ENCODE data around the gene AIP.

Gene AIP

GRCh38 chr11:67500831-67501715 is 18.2 kb downstream of the AIP start:
- Histone ChIP-seq H3K27me3 (ENCODE audit: insufficient read depth, low read length, poor library complexity) (no peaks in the 10 kb centered on the region), H3K4me2 (ENCODE audit: insufficient read depth, low read length) (no peak overlapping the region), H3K79me2 (ENCODE audit: insufficient read depth, low read length) (peaks cover 34% of the 10 kb centered on the region), H4K20me1 (ENCODE audit: insufficient read depth, low read length) (peaks cover 27% of the 10 kb centered on the region), H3K4me1 (ENCODE audit: insufficient read depth, low read length) (peaks cover 22% of the 10 kb centered on the region), H3K4me3 (ENCODE audit: low read depth in 1 of 2, low read length in 2 of 2) (no peak overlapping the region), H3K9me3 (ENCODE audit: insufficient read depth, low read length, severe bottlenecking) (no peaks in the 10 kb centered on the region), H2AFZ (ENCODE audit: low read depth, low read length) (no peak overlapping the region), H3K9ac (ENCODE audit: low read depth, low read length) (no peak overlapping the region), H3K27ac (ENCODE audit: low read length) (no peak overlapping the region), H3K36me3 (ENCODE audit: insufficient read depth, low read length) (peaks cover 66% of the 10 kb centered on the region)
- DNase-seq, result no peak
- TF ChIP-seq EZH2 (IDR thresholded peaks at IDR 0.05; ENCODE audit: borderline replicate concordance, low read depth, low read length, severe bottlenecking), result no peak
- TF ChIP-seq, protein P1, sequence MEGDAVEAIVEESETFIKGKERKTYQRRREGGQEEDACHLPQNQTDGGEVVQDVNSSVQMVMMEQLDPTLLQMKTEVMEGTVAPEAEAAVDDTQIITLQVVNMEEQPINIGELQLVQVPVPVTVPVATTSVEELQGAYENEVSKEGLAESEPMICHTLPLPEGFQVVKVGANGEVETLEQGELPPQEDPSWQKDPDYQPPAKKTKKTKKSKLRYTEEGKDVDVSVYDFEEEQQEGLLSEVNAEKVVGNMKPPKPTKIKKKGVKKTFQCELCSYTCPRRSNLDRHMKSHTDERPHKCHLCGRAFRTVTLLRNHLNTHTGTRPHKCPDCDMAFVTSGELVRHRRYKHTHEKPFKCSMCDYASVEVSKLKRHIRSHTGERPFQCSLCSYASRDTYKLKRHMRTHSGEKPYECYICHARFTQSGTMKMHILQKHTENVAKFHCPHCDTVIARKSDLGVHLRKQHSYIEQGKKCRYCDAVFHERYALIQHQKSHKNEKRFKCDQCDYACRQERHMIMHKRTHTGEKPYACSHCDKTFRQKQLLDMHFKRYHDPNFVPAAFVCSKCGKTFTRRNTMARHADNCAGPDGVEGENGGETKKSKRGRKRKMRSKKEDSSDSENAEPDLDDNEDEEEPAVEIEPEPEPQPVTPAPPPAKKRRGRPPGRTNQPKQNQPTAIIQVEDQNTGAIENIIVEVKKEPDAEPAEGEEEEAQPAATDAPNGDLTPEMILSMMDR (IDR thresholded peaks at IDR 0.05; ENCODE audit: borderline replicate concordance, extremely low read depth, low read length, poor library complexity, severe bottlenecking), result no peak
- ATAC-seq (ENCODE audit: insufficient read depth, low read depth), result no peak

DNA sequence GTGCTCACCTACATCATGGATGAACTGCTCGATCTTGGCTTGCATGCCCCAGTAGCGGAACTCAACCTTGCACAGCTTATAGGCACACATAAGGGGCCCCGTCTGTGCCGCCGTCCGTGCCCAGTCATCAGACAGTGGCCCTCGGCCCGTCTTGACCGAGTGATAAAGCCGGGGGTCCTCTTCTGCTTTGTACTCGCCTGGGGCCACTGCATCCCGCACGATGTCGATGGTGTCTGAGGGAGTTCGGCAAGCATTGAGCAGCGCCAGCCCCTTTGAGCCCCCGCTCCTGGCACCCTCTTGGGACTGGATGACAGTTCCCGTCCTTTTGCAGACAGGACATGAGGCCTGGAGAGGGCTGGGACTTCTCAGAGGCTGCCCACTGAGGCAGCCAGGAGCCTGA is 19.0 kb downstream of the AIP start:
- ATAC-seq (ENCODE audit: insufficient read depth, low read depth), result no peak
- no peak for DNase-seq

GRCh38 chr11:67502328-67502979 is 19.6 kb downstream of the AIP start:
- no peak overlapping the region for H3K9ac ChIP-seq (ENCODE audit: low read depth, low read length)
- no peak for DNase-seq
- no peak overlapping the region for H3K4me3 ChIP-seq (ENCODE audit: low read depth in 1 of 2, low read length in 2 of 2)
- ATAC-seq (ENCODE audit: insufficient read depth, low read depth), result no peak
- TF ChIP-seq, protein P1 (IDR thresholded peaks at IDR 0.05; ENCODE audit: borderline replicate concordance, extremely low read depth, low read length, poor library complexity, severe bottlenecking), result no peak
- TF ChIP-seq EZH2 (IDR thresholded peaks at IDR 0.05; ENCODE audit: borderline replicate concordance, low read depth, low read length, severe bottlenecking), result no peak
- H3K9me3 ChIP-seq (ENCODE audit: insufficient read depth, low read length, severe bottlenecking), result no peaks in the 10 kb centered on the region
- H4K20me1 ChIP-seq (ENCODE audit: insufficient read depth, low read length), result peaks cover 36% of the 10 kb centered on the region
- H3K27me3 ChIP-seq (ENCODE audit: insufficient read depth, low read length, poor library complexity), result no peaks in the 10 kb centered on the region
- no peak overlapping the region for H3K27ac ChIP-seq (ENCODE audit: low read length)
- no peak overlapping the region for H3K4me2 ChIP-seq (ENCODE audit: insufficient read depth, low read length)
- H3K79me2 ChIP-seq (ENCODE audit: insufficient read depth, low read length), result peaks cover 45% of the 10 kb centered on the region
- H3K4me1 ChIP-seq (ENCODE audit: insufficient read depth, low read length), result peaks cover 35% of the 10 kb centered on the region
- no peak overlapping the region for H2AFZ ChIP-seq (ENCODE audit: low read depth, low read length)
- peaks cover 66% of the 10 kb centered on the region for H3K36me3 ChIP-seq (ENCODE audit: insufficient read depth, low read length)

More for the DNA sequence above, 19.0 kb downstream of the AIP start:
- no peak for TF ChIP-seq EZH2 (IDR thresholded peaks at IDR 0.05; ENCODE audit: borderline replicate concordance, low read depth, low read length, severe bottlenecking)
- TF ChIP-seq, protein P1 (IDR thresholded peaks at IDR 0.05; ENCODE audit: borderline replicate concordance, extremely low read depth, low read length, poor library complexity, severe bottlenecking), result no peak
- Histone ChIP-seq H3K4me3 (ENCODE audit: low read depth in 1 of 2, low read length in 2 of 2) (no peak overlapping the region), H4K20me1 (ENCODE audit: insufficient read depth, low read length) (peaks cover 32% of the 10 kb centered on the region), H3K36me3 (ENCODE audit: insufficient read depth, low read length) (peaks cover 66% of the 10 kb centered on the region), H3K4me1 (ENCODE audit: insufficient read depth, low read length) (peaks cover 29% of the 10 kb centered on the region), H3K27me3 (ENCODE audit: insufficient read depth, low read length, poor library complexity) (no peaks in the 10 kb centered on the region), H3K9me3 (ENCODE audit: insufficient read depth, low read length, severe bottlenecking) (no peaks in the 10 kb centered on the region), H3K9ac (ENCODE audit: low read depth, low read length) (no peak overlapping the region), H3K79me2 (ENCODE audit: insufficient read depth, low read length) (peaks cover 39% of the 10 kb centered on the region), H3K27ac (ENCODE audit: low read length) (no peak overlapping the region), H2AFZ (ENCODE audit: low read depth, low read length) (no peak overlapping the region), H3K4me2 (ENCODE audit: insufficient read depth, low read length) (no peak overlapping the region)

Measured in DND-41 (cell line).